K562 (cell line): ENCODE measurements around the gene CECR2.

ENCODE experiments used
- CREM ChIP-seq: IDR thresholded peaks from 2 replicates; pipeline ENCODE4 v1.6.1; 2014; ENCODE audit warnings: antibody characterized with exemption, low read depth
- FOXJ3 ChIP-seq: sonication (generic); formaldehyde crosslinking; IDR thresholded peaks from 2 replicates; pipeline ENCODE4 v1.4.0; 2020; ENCODE audit warnings: mild to moderate bottlenecking, missing genetic modification reagents
- FOXK1 ChIP-seq: sonication (generic); formaldehyde crosslinking; IDR thresholded peaks from 2 replicates; pipeline ENCODE4 v1.8.0; 2022; ENCODE audit warnings: missing genetic modification reagents, mild to moderate bottlenecking, borderline replicate concordance
- GABPA ChIP-seq: fragments of 200-800 bp; sonication (Bioruptor generic); conservative IDR thresholded peaks from 2 replicates; pipeline ENCODE4 v1.6.1; 2016; ENCODE audit warnings: low read depth, missing genetic modification characterization, missing compliant biosample characterization
- HMGXB4 ChIP-seq: sonication (generic); formaldehyde crosslinking; IDR thresholded peaks from 2 replicates; pipeline ENCODE4 v1.8.1; 2023; ENCODE audit warnings: mild to moderate bottlenecking, missing genetic modification reagents
- KLF13 ChIP-seq: fragments of 450-650 bp; IDR thresholded peaks from 2 replicates; pipeline ENCODE4 v1.6.1; 2016; ENCODE audit warnings: missing genetic modification characterization, low read depth, mild to moderate bottlenecking, missing compliant biosample characterization, moderate library complexity, borderline replicate concordance
- MAX ChIP-seq: sonication (generic); formaldehyde crosslinking; IDR thresholded peaks from 2 replicates; pipeline ENCODE4 v1.9.0; 2022; ENCODE audit warnings: mild to moderate bottlenecking, missing genetic modification reagents
- NFIC ChIP-seq: fragments of 450-650 bp; IDR thresholded peaks from 2 replicates; pipeline ENCODE4 v1.6.1; 2017; ENCODE audit warnings: mild to moderate bottlenecking, inconsistent platforms
- POLR2AphosphoS5 ChIP-seq: IDR thresholded peaks from 2 replicates; pipeline ENCODE4 v1.6.1; 2011; ENCODE audit warnings: mild to moderate bottlenecking, low read depth, low read length, moderate library complexity; ENCODE audit not compliant: control insufficient read depth, insufficient read depth
- SIX5 ChIP-seq, 2 experiments: IDR thresholded peaks; 2 replicates each; pipeline ENCODE4 v1.6.1; 2011; ENCODE audit warnings: low read length in 2 of 2, borderline replicate concordance in 1 of 2, low read depth in 1 of 2, mild to moderate bottlenecking in 1 of 2, moderate library complexity in 1 of 2; ENCODE audit not compliant: insufficient read depth in 1 of 2
- STAT5B ChIP-seq: fragments of 250-450 bp; sonication (Bioruptor Pico); IDR thresholded peaks from 2 replicates; pipeline ENCODE4 v1.8.0; 2021; ENCODE audit warnings: mild to moderate bottlenecking, inconsistent platforms
- TRIM25 ChIP-seq: fragments of 450-650 bp; IDR thresholded peaks from 2 replicates; pipeline ENCODE4 v1.7.0; 2016; ENCODE audit warnings: borderline replicate concordance
- TF ChIP-seq, protein P1 (sequence below): fragments of 250-450 bp; sonication (Bioruptor Pico); IDR thresholded peaks from 2 replicates; pipeline ENCODE4 v1.4.0; 2020; ENCODE audit warnings: mild to moderate bottlenecking, moderate library complexity
- TF ChIP-seq, protein P2 (sequence below): IDR thresholded peaks from 3 replicates; pipeline ENCODE4 v1.6.1; 2011; ENCODE audit warnings: borderline replicate concordance, mild to moderate bottlenecking, moderate library complexity; ENCODE audit not compliant: insufficient read length; ENCODE audit errors: extremely low read depth

DNA sequence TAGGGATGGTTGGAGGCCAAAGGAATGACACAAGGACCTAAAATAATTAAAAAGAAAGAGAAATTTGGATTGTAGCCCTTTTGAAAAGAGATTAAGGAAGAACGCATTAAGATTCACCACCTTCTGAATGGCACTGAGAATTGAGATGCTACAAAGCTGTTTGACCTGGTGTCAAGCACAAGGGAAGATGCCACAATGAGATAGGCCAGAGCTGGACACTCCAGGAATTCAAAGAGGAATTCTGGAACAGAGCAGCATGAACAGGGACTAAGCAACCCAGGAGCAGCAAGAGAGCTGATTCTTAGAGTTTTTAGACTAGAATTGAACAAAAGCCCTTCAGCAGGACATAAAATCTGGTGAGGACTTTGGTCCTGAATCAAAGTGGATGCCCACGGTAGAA is 11.6 kb upstream of the CECR2 start:
- TF ChIP-seq FOXJ3 (CRISPR knock-in tag): no peak
- TF ChIP-seq KLF13: no peak
- TF ChIP-seq MAX (CRISPR knock-in tag): no peak
- TF ChIP-seq, protein P1, sequence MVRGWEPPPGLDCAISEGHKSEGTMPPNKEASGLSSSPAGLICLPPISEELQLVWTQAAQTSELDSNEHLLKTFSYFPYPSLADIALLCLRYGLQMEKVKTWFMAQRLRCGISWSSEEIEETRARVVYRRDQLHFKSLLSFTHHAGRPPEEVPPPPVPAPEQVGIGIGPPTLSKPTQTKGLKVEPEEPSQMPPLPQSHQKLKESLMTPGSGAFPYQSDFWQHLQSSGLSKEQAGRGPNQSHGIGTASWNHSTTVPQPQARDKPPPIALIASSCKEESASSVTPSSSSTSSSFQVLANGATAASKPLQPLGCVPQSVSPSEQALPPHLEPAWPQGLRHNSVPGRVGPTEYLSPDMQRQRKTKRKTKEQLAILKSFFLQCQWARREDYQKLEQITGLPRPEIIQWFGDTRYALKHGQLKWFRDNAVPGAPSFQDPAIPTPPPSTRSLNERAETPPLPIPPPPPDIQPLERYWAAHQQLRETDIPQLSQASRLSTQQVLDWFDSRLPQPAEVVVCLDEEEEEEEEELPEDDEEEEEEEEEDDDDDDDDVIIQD: no peak
- TF ChIP-seq STAT5B: no peak
- no peak for TF ChIP-seq NFIC
- no peak for TF ChIP-seq CREM
- TF ChIP-seq POLR2AphosphoS5: no peak
- no peak for TF ChIP-seq TRIM25
- no peak for TF ChIP-seq FOXK1 (CRISPR knock-in tag)
- no peak for TF ChIP-seq HMGXB4 (CRISPR knock-in tag)
- no peak for TF ChIP-seq GABPA
- TF ChIP-seq, protein P2, sequence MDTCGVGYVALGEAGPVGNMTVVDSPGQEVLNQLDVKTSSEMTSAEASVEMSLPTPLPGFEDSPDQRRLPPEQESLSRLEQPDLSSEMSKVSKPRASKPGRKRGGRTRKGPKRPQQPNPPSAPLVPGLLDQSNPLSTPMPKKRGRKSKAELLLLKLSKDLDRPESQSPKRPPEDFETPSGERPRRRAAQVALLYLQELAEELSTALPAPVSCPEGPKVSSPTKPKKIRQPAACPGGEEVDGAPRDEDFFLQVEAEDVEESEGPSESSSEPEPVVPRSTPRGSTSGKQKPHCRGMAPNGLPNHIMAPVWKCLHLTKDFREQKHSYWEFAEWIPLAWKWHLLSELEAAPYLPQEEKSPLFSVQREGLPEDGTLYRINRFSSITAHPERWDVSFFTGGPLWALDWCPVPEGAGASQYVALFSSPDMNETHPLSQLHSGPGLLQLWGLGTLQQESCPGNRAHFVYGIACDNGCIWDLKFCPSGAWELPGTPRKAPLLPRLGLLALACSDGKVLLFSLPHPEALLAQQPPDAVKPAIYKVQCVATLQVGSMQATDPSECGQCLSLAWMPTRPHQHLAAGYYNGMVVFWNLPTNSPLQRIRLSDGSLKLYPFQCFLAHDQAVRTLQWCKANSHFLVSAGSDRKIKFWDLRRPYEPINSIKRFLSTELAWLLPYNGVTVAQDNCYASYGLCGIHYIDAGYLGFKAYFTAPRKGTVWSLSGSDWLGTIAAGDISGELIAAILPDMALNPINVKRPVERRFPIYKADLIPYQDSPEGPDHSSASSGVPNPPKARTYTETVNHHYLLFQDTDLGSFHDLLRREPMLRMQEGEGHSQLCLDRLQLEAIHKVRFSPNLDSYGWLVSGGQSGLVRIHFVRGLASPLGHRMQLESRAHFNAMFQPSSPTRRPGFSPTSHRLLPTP: no peak
- no peak for TF ChIP-seq SIX5 (IDR thresholded peaks at IDR 0.05; ENCODE audit: borderline replicate concordance in 1 of 2, insufficient read depth in 1 of 2, low read depth in 1 of 2, low read length in 2 of 2)
